HG03565 (cell line): ENCODE data around the gene TLK1.

Experiments
- ATAC-seq: cut with Tn5 transposase; IDR thresholded peaks from one replicate; pipeline ENCODE4 v1.9.1; 2021; ENCODE audit warnings: mild to moderate bottlenecking, moderate library complexity; ENCODE audit not compliant: unreplicated experiment

Gene TLK1

GRCh38 chr2:170969872-170970496 lies 190.7 kb downstream of the TLK1 start:
- no peak for ATAC-seq

GRCh38 chr2:170969030-170969429 lies 191.7 kb downstream of the TLK1 start:
- ATAC-seq: no peak

- no peak for ATAC-seq
Measured at GRCh38 chr2:170968205-170969003, 192.3 kb downstream of the TLK1 start.

GRCh38 chr2:170967553-170967952 lies 193.1 kb downstream of the TLK1 start:
- no peak for ATAC-seq

- no peak for ATAC-seq
Measured at GRCh38 chr2:170966648-170967396, 193.9 kb downstream of the TLK1 start.

GRCh38 chr2:170965446-170966225 lies 195.1 kb downstream of the TLK1 start:
- no peak for ATAC-seq

- no peak for ATAC-seq
Measured at GRCh38 chr2:170963386-170963785, 197.3 kb downstream of the TLK1 start.

- ATAC-seq: no peak
Measured at GRCh38 chr2:170953941-170954340, 206.8 kb downstream of the TLK1 start.

- ATAC-seq: peak; percentile 81
Measured at GRCh38 chr2:170950221-170950761, 210.4 kb downstream of the TLK1 start.

- ATAC-seq: no peak
Measured at GRCh38 chr2:170949415-170949814, 211.3 kb downstream of the TLK1 start.

GRCh38 chr2:170944545-170944944 lies 216.1 kb downstream of the TLK1 start:
- ATAC-seq: no peak

- ATAC-seq: no peak
Measured at GRCh38 chr2:170943596-170943995, 217.1 kb downstream of the TLK1 start.

GRCh38 chr2:170943041-170943440 lies 217.7 kb downstream of the TLK1 start:
- no peak for ATAC-seq

- no peak for ATAC-seq
Measured at GRCh38 chr2:170942615-170943014, 218.1 kb downstream of the TLK1 start.
